ENCODE measurements around the gene PSTPIP1.

DNA sequence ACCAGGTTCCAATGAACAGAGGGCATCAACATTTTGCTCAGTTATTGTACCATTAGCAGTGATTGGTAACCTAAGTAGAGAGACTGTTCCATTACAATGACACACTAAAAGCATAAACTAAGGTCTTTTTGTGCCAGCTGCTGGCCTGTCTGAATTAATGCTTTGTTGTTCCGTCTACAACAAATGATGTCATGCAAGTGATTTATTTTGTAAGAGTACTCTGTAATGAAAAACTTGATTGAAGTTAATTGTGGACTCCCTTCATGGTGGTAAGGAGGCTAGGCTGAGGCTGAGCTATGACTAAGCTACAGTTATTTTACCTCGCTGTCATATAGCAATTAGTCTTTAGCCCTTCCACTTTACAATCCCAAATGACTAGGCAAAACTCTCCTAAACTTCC lies 40.2 kb upstream of the PSTPIP1 start:
- TF ChIP-seq ARNTL (CRISPR knock-in tag; IDR thresholded peaks at IDR 0.05; ENCODE audit: borderline replicate concordance, low read depth) = no peak
- TF ChIP-seq, protein P1, sequence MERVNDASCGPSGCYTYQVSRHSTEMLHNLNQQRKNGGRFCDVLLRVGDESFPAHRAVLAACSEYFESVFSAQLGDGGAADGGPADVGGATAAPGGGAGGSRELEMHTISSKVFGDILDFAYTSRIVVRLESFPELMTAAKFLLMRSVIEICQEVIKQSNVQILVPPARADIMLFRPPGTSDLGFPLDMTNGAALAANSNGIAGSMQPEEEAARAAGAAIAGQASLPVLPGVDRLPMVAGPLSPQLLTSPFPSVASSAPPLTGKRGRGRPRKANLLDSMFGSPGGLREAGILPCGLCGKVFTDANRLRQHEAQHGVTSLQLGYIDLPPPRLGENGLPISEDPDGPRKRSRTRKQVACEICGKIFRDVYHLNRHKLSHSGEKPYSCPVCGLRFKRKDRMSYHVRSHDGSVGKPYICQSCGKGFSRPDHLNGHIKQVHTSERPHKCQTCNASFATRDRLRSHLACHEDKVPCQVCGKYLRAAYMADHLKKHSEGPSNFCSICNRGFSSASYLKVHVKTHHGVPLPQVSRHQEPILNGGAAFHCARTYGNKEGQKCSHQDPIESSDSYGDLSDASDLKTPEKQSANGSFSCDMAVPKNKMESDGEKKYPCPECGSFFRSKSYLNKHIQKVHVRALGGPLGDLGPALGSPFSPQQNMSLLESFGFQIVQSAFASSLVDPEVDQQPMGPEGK (CRISPR knock-in tag; IDR thresholded peaks at IDR 0.05; ENCODE audit: borderline replicate concordance) = no peak
- TF ChIP-seq, protein P2, sequence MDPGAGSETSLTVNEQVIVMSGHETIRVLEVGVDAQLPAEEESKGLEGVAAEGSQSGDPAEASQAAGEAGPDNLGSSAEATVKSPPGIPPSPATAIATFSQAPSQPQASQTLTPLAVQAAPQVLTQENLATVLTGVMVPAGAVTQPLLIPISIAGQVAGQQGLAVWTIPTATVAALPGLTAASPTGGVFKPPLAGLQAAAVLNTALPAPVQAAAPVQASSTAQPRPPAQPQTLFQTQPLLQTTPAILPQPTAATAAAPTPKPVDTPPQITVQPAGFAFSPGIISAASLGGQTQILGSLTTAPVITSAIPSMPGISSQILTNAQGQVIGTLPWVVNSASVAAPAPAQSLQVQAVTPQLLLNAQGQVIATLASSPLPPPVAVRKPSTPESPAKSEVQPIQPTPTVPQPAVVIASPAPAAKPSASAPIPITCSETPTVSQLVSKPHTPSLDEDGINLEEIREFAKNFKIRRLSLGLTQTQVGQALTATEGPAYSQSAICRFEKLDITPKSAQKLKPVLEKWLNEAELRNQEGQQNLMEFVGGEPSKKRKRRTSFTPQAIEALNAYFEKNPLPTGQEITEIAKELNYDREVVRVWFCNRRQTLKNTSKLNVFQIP (CRISPR knock-in tag; IDR thresholded peaks at IDR 0.05; ENCODE audit: borderline replicate concordance, low read depth) = no peak
- no peak for TF ChIP-seq ZNF565 (CRISPR knock-in tag; conservative IDR thresholded peaks at IDR 0.05; ENCODE audit: low read depth)

Measured in SK-N-SH treated with all-trans-retinoic acid at 6 μM for 48 hours (cell line).